Measurements from ENCODE around the gene CELSR1. TPM values are rescaled to one million over a fixed set of nuclear protein-coding genes. Genes with fewer than 3 reads are reported as not detected.

The CELSR1 gene
- total and polyA plus RNA-seq, 2 of the 13 experiments (the other 11 are each of a cell fraction or from before 2014, with no cell fraction given), result 0.78 to 1.8 TPM

DNA sequence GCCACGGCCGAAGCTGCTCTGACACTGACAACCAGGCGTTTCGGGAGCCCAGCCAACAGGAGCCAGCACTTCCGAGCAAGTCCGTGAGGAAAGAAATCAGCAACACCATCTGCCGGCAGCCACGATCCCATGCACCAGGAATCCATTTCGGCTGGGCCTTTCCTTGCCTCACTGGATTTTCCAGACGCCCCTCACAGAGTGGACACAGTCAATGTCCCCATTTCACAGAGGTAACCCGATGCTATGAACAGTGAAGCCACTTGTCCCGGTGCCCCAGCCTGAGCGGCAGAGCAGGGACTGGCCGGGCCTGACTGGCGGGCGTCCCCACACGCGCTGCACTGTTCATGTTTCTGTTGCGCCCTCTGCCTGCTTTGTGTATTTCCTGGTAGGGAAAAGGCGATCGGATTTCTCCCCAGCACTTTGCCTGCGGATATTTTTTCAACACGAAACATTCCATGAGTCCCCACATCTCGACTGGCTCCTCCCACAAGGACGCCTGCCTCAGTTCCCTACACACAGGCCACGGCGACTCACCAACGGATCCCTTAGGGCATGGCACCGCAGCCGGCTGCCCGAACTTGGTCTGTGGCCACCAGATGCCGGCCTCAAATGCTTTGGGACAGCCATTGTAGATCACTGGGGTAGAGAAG lies 146.6 kb downstream of the CELSR1 start (continued):
- TF ChIP-seq, protein P1, sequence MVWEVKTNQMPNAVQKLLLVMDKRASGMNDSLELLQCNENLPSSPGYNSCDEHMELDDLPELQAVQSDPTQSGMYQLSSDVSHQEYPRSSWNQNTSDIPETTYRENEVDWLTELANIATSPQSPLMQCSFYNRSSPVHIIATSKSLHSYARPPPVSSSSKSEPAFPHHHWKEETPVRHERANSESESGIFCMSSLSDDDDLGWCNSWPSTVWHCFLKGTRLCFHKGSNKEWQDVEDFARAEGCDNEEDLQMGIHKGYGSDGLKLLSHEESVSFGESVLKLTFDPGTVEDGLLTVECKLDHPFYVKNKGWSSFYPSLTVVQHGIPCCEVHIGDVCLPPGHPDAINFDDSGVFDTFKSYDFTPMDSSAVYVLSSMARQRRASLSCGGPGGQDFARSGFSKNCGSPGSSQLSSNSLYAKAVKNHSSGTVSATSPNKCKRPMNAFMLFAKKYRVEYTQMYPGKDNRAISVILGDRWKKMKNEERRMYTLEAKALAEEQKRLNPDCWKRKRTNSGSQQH (CRISPR knock-in tag; IDR thresholded peaks at IDR 0.05; ENCODE audit: low read depth), result no peak
- TF ChIP-seq SETDB1 (CRISPR knock-in tag; IDR thresholded peaks at IDR 0.05; ENCODE audit: borderline replicate concordance) (no peak), WIZ (CRISPR knock-in tag; IDR thresholded peaks at IDR 0.05) (no peak), YY1 (IDR thresholded peaks at IDR 0.05; ENCODE audit: insufficient read depth, insufficient replicate concordance, low read depth, low read length) (peak; percentile 42), FOXM1 (CRISPR knock-in tag; IDR thresholded peaks at IDR 0.05) (no peak), REXO4 (CRISPR knock-in tag; IDR thresholded peaks at IDR 0.05; ENCODE audit: borderline replicate concordance) (no peak), ZNF792 (CRISPR knock-in tag; IDR thresholded peaks at IDR 0.05) (no peak), ZNF432 (CRISPR knock-in tag; IDR thresholded peaks at IDR 0.05; ENCODE audit: borderline replicate concordance) (no peak), FOSL1 (CRISPR knock-in tag; IDR thresholded peaks at IDR 0.05; ENCODE audit: borderline replicate concordance) (no peak), ZMYM3 (CRISPR knock-in tag; IDR thresholded peaks at IDR 0.05) (peak; percentile 57; the same call in 1 of the 2 replicates), RBAK (CRISPR knock-in tag; IDR thresholded peaks at IDR 0.05) (no peak), SIN3A (IDR thresholded peaks at IDR 0.05; ENCODE audit: borderline replicate concordance, low read depth, low read length) (no peak), SRF (IDR thresholded peaks at IDR 0.05; ENCODE audit: low read depth, low read length) (no peak), TMF1 (CRISPR knock-in tag; IDR thresholded peaks at IDR 0.05; ENCODE audit: low read depth) (no peak), ZKSCAN8 (CRISPR knock-in tag; IDR thresholded peaks at IDR 0.05; ENCODE audit: borderline replicate concordance) (peak; percentile 47; the same call in 1 of the 2 replicates), PHF20 (CRISPR knock-in tag; IDR thresholded peaks at IDR 0.05) (no peak)
- TF ChIP-seq, protein P2, sequence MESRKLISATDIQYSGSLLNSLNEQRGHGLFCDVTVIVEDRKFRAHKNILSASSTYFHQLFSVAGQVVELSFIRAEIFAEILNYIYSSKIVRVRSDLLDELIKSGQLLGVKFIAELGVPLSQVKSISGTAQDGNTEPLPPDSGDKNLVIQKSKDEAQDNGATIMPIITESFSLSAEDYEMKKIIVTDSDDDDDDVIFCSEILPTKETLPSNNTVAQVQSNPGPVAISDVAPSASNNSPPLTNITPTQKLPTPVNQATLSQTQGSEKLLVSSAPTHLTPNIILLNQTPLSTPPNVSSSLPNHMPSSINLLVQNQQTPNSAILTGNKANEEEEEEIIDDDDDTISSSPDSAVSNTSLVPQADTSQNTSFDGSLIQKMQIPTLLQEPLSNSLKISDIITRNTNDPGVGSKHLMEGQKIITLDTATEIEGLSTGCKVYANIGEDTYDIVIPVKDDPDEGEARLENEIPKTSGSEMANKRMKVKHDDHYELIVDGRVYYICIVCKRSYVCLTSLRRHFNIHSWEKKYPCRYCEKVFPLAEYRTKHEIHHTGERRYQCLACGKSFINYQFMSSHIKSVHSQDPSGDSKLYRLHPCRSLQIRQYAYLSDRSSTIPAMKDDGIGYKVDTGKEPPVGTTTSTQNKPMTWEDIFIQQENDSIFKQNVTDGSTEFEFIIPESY (CRISPR knock-in tag; IDR thresholded peaks at IDR 0.05), result 0 out of 2 replicates have a peak, but pooled peaks have one; percentile 28
- TF ChIP-seq, protein P3, sequence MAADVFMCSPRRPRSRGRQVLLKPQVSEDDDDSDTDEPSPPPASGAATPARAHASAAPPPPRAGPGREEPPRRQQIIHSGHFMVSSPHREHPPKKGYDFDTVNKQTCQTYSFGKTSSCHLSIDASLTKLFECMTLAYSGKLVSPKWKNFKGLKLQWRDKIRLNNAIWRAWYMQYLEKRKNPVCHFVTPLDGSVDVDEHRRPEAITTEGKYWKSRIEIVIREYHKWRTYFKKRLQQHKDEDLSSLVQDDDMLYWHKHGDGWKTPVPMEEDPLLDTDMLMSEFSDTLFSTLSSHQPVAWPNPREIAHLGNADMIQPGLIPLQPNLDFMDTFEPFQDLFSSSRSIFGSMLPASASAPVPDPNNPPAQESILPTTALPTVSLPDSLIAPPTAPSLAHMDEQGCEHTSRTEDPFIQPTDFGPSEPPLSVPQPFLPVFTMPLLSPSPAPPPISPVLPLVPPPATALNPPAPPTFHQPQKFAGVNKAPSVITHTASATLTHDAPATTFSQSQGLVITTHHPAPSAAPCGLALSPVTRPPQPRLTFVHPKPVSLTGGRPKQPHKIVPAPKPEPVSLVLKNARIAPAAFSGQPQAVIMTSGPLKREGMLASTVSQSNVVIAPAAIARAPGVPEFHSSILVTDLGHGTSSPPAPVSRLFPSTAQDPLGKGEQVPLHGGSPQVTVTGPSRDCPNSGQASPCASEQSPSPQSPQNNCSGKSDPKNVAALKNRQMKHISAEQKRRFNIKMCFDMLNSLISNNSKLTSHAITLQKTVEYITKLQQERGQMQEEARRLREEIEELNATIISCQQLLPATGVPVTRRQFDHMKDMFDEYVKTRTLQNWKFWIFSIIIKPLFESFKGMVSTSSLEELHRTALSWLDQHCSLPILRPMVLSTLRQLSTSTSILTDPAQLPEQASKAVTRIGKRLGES (CRISPR knock-in tag; IDR thresholded peaks at IDR 0.05; ENCODE audit: borderline replicate concordance), result no peak
- TF ChIP-seq, protein P4, sequence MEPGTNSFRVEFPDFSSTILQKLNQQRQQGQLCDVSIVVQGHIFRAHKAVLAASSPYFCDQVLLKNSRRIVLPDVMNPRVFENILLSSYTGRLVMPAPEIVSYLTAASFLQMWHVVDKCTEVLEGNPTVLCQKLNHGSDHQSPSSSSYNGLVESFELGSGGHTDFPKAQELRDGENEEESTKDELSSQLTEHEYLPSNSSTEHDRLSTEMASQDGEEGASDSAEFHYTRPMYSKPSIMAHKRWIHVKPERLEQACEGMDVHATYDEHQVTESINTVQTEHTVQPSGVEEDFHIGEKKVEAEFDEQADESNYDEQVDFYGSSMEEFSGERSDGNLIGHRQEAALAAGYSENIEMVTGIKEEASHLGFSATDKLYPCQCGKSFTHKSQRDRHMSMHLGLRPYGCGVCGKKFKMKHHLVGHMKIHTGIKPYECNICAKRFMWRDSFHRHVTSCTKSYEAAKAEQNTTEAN (CRISPR knock-in tag; conservative IDR thresholded peaks at IDR 0.05), result no peak
- TF ChIP-seq, protein P5, sequence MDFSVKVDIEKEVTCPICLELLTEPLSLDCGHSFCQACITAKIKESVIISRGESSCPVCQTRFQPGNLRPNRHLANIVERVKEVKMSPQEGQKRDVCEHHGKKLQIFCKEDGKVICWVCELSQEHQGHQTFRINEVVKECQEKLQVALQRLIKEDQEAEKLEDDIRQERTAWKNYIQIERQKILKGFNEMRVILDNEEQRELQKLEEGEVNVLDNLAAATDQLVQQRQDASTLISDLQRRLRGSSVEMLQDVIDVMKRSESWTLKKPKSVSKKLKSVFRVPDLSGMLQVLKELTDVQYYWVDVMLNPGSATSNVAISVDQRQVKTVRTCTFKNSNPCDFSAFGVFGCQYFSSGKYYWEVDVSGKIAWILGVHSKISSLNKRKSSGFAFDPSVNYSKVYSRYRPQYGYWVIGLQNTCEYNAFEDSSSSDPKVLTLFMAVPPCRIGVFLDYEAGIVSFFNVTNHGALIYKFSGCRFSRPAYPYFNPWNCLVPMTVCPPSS (IDR thresholded peaks at IDR 0.05), result no peak
